HG02678 (cell line): ENCODE results near the gene GARNL3.

Source experiments
- ATAC-seq: cut with Tn5 transposase; IDR thresholded peaks from one replicate; pipeline ENCODE4 v1.9.1; 2021; ENCODE audit warnings: mild to moderate bottlenecking, moderate library complexity; ENCODE audit not compliant: unreplicated experiment

GARNL3 gene

DNA sequence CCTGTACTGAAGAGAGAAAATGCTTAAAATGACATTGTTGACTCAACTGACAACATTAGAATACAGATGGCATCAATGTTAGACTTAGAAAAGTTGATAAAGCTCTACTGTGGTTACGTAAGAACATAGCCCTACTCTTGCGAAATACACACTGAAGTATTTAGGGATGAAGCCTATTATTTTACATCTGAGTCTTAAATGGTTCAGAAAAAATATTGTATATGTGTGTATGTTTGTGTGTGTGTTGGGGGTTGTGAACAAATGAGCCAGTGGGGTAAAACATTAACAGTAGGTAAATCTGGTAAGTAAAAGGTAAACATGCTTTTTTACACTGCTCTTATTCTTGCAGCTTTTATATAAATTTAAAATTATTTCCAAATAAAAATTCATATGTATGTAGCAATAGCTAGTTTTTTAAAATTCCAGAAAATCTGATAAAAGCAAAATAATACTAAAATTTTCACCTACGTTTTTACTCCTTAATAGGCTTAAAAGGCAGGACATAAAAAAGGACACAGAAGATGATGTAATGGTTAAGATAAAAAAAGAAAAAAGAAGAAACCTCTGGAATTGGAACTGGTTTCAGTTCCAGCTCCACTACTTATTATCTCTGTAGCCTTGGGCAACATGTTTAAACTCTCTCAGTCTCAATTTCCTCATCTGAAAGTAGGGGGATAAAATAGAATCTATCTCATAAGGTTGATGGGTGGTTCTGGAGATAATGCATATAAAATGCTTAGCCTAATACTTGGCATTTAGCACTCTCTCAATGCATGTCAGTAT is 44.3 kb downstream of the GARNL3 start:
- ATAC-seq = no peak

DNA sequence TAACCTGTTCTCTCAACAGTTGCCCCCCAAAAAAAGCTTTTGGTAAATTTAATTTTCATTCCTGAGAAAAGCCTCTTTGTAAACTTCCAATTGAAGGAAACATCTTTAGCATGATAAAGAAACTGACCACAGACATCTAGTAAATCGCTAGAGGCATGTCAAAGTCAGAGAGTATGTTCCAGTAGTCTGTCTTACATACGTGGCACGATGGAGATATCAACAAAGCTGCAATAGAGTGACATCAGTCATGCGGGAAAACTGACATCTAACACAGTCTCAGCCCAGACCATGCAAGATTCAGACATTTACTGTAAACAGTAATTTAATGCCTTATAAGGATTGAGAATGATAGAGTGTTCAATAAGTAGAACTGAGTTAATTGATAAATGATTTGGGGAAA is 45.1 kb downstream of the GARNL3 start:
- no peak for ATAC-seq

DNA sequence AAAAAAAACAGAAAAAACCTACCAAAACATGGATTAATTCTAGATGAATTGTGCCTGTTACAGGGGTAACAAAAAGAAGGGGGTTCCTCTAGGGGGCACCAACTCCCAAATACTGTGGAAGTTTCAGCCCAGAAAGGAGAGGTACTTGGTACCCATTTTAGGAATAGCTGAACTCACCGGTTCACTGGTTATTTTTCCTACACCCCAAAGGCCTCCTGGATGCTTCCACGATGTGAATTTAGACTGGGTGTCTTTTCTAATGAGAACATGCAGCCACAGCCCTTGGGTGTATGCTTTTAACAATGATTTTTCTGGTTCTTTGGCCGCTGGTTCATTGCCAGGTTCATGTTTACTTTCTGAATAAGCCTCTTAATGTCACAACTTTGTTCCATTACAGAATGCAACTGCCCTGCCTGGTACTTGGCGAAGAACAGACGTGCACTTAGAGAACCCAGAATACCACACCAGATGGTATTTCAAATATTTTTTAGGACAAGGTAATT is 46.7 kb downstream of the GARNL3 start:
- ATAC-seq = no peak

- ATAC-seq = no peak
Observed at GRCh38 chr9:127313042-127313560, 48.5 kb downstream of the GARNL3 start.

DNA sequence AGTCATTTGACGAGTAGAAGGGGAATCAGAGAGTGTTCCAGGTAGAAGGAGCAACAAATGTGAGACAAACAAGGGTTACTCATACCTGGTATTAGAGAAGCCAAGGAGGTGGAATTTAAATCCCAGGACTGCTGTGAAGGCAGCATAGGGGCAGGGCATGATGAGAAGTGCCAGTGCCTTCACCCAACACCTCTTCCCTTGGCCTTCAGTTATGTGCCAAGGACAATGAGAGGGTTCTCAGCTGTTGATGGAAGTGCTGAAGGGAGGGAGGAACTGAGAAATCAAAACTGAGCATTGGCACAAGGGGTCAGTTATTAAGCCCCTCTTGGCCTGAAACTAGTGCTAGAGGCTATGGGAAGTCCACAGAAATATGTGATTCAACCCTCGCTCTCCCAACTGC is 50.3 kb downstream of the GARNL3 start:
- no peak for ATAC-seq

DNA sequence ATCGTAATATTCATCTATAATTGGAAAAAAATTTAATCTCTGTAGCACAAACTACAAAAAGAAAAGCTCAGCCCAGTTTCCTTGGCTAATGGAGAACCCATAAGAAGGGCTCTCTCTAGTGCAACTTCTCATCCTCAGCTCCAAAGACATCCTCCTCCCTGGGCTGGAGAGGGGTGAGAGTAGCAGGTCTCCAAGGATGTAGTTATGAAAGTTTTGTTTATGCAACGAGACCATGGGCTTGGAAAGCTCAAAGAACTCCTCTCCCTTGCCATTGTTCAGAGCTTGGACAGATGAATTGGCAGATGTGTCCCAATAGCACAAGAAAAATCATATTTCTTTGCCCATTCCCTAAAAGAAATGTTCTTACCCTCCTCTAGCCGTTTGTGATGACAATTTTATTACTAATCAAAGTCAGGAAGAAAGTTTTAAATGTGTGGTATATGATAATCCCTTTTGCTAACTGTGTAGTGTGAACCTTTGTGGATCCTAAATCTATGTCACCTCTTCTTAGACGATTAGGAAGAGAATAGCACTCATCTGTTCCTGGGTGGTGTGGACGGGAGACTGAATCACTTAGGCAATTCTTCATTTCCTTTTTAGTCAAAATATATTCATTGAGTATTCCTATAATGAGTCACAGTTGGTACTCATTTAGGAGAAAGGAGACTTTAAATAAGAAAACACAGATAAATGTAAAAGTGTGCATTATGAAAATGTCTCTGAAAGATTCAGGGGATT is 52.2 kb downstream of the GARNL3 start:
- no peak for ATAC-seq

GRCh38 chr9:127318651-127319167 is 54.1 kb downstream of the GARNL3 start:
- no peak for ATAC-seq

- no peak for ATAC-seq
Observed at GRCh38 chr9:127319366-127320114, 55.0 kb downstream of the GARNL3 start.

DNA sequence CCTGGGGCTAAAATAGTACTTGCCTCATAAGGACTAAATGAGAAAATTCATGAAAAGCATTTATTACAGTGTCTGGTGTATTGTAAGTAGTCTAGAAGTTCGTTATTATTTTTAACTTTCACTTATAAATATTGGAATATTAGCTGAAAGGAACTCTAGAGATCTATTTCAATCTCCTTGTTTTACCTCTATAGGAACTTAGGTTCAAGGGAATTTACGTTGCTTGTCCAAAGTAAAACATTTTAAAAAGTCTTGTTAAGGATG is 55.5 kb downstream of the GARNL3 start:
- no peak for ATAC-seq

DNA sequence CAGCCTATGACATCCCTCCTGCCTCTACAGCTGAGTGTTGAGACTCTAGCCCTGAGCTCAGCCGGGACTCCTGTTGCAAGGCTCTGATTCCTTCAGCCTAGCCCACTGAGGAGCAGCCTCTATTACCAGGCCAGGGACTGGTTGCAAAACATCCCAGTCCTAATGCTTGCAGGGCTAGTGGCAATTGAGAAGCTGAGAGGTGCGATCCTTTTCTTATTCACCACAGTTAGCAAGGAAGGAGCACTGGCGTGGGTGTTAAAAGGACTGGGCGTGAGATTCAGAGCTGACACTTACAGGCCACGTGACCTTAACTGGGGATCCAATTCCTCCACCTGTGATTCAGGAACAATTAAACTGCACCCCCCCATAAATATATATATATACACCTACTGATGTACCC is 58.8 kb downstream of the GARNL3 start:
- no peak for ATAC-seq

DNA sequence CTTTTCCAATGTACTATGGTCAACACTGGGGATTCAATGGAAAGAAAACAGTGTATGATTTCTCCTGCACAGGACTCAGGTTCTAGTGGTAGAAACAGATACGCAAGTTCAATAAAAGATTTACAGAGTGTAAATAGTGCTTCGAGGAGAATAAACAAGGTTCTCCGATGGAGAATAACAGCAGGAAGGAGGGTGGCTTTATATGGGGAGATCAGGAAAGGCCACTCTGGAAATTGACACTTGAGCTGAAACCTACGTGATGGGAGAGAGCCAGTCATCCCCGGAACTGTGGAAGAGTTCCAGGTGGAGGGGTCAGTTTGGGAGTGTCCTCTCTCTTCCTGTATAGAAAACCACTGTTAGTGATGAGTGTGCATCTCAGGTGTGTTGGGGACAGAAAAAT is 65.9 kb downstream of the GARNL3 start:
- no peak for ATAC-seq

DNA sequence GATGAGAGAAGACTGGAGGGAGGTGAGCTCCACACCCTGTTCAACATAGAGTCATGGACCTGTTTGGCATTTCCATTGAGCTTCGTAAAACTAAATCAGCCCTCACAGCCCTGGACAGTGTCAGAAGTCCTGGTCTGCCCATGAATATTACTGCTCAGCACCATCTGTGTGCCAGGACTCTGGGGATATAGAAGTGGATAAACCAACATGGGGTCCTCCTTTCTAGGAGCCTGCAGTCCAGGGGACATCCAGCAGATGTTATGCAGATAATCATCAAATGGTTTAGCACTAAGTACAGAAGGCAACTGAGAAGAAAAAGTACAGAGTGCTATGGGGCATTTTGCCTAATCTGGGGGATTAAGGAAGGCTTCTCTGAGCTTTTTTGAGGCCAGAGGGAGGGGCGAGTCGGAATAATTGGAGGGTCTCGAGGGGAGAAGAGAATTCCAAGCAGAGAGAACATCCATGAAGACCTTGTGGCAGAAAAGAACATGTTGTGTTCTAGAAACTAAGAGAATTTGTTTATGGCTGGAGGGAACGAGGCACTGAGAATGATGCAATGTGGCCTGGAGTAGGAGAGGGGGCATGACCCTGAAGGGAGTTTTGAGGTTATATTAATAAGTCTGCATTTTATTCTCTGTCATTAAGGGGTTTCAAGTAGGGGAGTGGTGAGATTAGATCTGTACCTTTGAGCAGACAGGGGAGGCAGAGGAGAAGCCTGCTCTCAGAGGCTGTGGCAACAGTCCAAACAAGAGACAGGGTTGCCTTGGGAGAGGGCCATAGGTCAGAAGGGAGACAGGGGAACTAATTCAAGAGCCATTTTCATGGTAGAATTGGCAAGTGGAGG is 68.9 kb downstream of the GARNL3 start:
- no peak for ATAC-seq

- no peak for ATAC-seq
Observed at GRCh38 chr9:127334725-127335124, 70.2 kb downstream of the GARNL3 start.

GRCh38 chr9:127336086-127336485 is 71.5 kb downstream of the GARNL3 start:
- ATAC-seq = no peak

DNA sequence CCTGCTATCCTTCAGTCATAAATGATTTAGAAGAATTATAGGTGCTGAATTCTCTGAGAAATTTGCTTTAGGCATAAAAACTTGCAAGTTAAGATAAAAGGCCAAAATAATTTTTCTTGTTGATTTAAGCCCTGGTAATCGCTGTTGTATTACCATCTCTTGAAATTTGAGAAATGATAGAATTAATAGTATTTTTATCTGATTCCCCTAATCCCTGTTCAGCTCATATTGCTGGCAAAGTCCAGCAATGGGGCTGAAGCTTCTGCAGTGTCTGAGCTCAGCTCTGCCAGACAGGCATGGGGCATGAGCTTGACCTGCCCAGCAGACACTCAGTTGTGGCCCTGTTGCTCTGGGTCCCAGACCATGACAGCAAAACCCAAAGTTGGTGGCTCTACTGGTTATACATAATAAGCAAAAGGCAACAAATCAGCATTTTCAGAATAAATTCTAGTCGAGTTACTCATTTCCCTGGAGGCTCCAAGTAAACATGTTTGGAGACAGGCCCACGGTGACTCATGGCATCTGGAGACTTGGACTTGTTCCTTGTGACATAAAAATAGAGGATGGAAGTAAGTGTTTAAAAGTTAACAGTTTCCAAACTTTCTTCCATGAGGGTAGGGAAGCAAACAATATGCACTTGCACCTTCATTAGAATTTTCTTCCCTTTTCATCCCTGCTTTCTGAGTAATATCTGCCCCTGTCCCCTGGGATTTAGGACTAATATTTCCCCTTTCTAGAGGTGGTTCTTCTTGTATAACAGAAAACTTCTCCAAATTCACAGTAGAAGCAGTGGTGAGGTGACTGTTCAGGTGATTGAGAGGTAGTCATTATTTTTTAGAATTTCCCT is 72.2 kb downstream of the GARNL3 start:
- ATAC-seq = no peak

DNA sequence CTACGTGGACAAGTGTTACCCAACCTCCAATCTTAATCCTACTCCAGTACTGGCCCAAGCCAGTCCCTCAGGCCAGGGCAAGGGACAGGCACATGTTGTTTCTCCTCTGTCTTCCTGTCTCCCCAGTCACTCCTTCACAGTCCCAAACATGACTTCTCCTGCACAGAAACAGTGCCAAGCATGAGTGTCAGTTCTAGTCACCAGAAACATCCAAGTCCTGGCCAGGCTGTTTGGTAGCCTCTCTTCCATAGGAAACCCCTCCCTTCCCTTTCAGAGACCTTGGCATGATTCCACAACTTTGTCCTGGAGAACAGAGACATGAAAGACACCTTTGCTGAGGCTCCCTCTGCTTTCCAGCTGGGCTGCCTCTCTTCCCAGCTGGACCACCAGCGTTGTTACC is 76.1 kb downstream of the GARNL3 start:
- ATAC-seq = no peak

- no peak for ATAC-seq
Observed at GRCh38 chr9:127341152-127341551, 76.6 kb downstream of the GARNL3 start.

GRCh38 chr9:127344368-127345000 is 79.9 kb downstream of the GARNL3 start:
- ATAC-seq = no peak

DNA sequence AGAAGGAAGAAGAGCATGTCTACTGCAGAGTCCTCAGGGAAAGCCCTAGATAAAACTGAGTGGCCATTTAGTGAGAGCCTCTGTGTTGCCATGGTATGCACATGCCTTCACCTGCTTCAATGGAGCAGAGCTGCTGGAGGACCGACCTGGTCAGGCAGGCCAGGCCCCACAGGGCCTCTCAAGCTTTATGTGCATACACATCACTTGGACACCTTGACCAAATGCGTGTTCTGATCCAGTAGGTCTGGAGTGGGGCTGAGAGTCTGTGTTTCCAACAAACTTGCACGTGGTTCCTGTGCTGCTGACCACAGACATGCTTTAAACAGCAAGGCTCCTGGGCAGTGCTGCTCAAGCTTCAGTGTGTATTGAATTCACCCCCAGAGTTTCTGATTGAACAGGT is 81.0 kb downstream of the GARNL3 start:
- ATAC-seq = no peak
